Cortex of kidney (tissue), 1 donor: ENCODE data around the gene SLC38A4.

Experiments used
- DNase-seq: peaks from one replicate; lab custom pipeline; 2025; lab: John Stamatoyannopoulos, UW

Gene SLC38A4

DNA sequence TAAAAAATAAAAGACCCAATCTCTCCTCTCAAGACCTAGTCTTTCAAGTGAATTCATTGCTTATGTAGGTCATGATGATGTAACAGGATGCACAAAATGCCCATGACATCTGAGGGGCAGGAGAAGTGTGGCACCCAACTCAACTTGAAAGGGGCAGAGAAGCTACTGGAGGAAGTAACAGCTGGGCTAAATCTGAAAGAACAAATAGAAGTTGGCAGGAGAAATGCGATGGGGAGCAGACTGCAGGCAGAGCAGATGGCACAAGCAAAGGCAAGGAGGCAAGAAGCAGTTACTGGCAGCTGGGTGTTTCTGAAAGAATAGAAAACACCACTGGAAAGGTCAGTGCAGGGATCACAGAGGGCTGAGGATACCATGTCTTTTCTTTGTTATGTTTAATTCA is 14.6 kb downstream of the SLC38A4 start:
- no peak for DNase-seq

DNA sequence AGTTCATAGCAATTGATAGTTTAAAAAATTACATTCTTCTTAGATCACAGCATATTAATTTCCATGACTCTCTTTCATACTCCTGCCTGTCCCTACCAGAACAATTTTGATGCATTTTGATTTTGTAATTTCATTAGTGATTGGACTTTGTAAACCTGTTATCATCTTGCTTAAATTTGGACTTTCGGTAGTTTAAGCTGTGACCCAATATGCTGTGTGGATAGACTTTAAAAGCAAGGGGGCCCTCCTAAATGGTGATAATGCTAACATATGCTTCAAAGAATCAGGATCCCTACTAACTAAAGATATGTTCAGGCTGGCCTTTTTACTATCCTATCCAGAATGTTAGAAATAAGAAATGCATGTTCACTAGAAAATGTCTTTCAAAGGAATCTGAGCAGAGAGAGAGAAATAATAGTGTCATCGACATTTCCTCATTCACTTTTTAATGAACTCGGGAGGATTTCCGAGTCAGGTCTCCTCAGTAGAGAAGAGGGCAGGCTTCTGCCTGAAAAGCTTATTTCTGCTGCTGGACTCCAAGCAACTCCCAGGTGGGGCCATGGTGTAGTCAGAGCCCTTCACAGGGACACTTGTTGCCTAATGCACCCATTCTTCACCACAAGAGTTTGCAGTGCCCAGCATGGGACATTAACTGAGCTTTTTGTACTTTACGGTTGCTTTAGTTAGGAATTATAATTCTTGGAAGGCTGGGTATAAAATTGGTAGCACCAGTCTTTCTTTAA is 16.7 kb downstream of the SLC38A4 start:
- DNase-seq, result no peak

DNA sequence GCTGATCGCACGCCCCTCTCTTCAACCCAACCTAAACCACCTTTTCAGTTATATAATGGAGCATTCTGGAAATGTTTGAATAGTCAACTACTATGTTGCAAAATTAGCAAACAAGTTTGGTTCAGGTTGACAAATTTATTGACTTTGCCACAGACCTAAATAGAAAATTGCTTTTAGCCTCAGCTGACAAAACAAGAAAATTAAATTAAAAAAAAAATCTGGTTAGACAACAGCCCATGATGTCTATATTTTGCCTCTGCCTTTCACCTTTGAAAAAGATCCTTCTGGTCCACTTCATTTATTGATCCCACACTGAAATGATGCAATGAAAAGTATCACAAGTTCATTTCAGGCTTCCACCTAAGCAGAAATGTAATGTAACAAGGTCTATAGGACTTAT is 17.5 kb downstream of the SLC38A4 start:
- no peak for DNase-seq

DNA sequence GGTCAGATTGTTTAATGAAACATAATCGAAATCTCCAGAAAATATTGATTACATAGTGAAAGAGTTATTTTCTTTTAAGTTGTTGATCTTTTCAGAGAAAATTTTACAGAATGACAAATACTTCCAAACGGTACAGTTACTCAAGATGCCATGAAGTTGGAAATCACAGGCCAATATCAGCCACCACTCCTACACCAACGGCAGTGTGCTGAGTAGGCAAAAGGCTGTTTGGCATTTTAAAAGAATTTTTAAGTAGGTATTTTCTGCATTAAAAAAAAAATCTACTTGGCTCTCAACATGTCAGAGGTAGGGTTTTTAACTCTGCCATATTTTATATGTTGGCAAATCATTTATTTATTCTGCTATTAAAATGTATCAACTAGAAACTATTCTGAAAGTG is 21.7 kb downstream of the SLC38A4 start:
- no peak for DNase-seq

DNA sequence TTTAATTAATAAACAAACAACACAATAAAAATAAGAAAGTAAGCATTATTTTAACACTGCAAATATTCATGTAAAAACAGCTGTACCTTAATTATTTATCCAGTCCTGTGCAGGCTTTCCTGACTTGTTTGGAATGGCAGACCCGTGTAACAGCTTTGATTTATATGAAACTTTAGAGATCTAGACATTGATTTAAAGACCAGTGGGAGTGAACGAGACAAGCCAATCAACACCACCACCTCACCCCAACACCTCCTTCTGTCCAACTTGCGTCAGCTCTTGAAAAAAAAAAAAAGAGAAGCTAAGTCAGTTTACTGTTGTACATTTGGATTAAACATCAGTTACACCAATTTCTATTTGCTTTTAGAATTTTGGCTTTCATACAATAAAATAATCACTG is 22.3 kb downstream of the SLC38A4 start:
- DNase-seq, result no peak

DNA sequence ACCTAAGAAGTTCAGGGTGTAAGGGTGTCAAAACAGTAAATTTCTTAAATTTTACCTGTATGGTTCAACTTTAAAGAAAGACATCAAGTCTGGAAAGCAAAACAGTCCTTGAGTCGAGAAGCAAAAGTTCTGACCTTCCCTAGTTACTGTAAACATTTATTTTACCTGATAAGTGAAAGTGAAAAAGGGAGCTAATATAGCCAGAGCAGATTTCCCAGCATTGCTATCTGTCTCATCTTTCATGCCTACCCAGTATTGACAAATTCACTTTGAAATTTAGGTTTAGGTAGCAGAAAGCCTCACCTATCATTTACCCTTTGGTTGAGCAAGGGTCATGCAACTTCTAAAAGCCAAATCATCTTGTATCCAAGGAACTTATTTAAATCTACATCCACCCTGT is 24.5 kb downstream of the SLC38A4 start:
- DNase-seq, result no peak

DNA sequence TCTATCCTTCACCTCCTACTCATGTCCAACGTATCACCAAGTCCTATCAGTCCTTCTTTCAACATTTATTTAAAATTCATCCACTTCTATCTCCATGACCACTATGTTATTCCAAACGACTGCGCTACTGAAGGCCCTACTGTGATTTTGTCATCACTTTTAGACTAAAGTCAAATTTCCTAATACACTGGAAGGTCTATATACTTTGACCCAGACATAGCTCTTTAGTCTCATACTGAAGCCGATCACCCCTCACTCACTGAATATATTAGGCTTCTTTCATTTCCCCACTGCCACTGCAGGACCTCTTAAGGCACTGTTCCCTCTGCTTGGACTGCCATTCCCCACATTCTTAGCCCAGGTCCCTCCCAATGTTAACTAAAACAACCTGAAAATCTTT is 25.6 kb downstream of the SLC38A4 start:
- DNase-seq, result no peak

DNA sequence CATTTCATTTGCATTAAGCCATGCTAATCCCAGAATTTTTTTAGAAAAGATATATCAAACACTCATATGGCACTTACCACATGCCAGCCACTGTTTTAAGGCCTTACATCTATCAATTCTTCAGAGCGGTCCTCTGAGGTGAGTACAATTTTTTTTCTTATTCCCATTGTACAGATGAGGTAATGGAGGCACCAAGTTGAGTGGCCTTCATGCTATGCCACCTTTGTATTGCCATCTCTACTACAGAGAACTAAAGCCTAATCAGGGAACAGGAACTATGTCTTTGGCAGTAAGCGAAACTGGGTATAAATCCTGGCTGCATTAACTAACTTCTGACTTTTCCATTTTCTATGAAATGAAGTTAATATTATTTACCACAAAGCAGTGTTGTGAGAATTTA is 27.1 kb downstream of the SLC38A4 start:
- DNase-seq, result no peak

DNA sequence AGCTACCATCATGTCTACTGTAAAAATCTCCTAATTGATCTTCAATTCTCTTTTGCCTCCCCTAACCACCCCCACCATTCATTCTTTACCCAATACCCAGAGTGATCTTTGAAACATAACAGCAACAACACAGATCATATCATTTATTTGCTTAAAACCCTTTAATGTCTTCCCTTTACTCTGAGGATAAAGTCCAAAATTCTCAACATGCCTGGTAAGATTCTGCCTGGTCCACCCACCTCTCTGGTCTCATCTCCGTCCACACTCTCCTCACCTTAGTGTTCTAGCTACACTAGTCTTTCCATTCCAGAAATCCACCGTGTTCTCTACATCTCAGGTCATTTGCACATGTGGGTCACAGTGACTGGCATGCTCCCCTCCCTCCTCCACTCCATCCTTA is 27.7 kb downstream of the SLC38A4 start:
- DNase-seq, result no peak

DNA sequence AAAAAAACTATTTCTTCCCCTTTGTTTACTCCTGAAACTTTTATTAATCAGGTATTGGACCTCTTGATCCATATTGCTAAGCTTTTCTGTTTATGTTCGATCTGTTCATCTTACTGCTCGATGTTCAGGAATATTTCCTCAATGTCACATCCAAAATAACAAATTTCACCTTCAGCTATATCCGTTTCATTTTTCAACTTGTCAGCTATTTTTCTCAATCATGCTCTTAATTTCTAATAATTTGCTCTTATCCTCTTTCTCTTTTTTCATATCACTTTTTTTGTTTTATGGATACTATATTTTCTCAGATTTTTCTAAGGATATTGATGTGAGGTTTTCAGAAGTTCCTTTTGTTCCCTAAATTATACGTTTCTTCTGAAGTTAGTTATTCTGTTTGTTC is 29.8 kb downstream of the SLC38A4 start:
- no peak for DNase-seq

DNA sequence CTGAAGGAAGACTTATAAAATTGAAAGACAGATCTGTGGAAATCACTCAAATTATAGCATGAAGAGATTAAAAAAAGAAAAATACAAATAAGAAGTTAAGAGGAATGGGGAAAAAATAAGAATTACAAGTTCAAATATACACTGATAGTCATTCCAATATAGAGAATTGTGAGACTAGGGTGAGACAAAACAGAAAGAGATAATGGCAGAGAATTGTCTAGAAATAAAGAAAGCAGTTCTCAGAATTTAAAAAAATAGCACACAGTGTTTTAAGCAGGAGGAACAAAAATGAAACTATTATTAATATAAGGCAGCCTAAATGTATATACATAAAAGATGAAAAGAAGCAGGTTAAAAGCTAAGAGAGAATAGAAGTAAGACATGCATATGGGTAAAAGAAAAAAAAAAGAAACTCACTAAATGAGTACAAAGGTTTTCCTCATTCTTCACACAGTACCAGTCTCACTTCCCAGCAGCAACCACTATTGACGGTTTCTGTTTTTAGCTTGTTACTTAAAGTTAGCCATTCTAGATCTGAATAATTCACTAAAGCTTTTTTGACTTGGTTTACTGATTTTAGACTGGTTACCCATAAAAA is 31.1 kb downstream of the SLC38A4 start:
- no peak for DNase-seq

DNA sequence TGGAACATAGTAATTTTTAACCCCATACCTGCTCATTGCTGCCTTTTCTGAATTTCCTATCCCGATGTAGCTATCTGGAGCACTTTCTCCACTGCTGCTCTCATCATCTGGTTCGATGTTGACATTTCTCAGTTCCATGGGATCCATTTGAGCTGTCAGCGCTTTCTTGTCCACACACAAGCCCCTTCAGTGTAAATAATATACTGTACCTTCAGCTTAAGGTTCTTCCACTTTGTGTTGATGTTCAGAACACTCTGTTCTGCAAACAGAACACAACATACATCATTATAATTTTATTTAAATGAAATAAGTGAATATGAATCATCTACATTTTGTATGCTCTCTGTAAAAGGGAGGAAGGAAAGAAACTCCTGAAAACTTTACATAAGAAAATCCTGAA is 32.9 kb downstream of the SLC38A4 start:
- DNase-seq, result no peak

DNA sequence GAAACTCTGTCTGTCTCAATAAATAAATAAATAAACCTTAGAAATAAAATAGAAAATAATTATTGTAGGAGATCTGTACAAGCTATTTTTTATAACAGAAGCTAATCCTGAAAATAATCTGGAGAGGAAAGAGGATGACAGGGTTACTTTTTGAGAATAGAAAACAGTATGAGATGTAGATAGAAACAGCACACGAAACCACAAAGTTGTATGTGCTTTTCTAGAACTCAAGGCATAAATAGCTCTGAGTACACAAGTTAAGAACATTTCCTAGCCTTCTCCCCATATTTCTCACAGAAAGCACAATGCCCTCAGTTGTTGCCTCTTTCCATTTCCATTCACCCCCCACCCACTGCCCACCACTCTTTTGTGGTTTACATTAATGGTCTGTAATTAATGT is 35.7 kb downstream of the SLC38A4 start:
- no peak for DNase-seq

DNA sequence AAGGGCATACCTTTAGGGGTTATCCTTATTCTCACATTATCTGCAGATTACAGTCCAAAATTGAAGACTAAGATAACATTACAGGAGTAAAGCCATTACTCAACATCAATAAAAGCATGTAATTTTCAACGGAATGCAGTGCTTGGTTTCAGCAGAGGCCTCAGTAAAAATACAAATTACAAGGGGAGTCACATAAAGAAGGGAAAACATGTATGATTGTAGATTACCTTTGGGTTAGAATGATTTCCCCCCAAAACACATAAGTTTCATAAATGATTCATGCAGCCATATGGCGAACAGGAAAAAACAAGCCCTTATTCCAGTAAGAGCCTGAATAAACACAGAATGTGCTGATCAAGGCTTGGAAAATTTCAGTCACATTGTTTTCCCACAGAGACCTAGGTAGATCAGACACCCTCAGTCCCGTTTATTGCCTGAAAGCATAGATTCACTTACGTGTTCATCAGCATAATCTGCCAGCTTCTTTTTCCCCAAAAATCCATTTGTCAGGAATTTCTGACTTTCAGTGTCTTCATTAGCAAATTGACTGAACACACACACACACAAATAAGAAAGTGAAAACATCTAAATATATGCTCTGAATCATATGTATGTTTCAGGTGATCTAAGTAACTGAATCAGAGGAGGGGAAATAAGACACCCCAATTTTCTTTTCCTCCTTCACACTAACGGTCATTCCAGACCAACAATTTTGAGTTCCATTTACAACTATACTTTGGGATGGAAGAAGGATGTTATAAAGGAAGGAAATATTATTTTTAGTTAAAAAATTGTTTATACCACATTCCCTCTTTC is 37.5 kb downstream of the SLC38A4 start:
- no peak for DNase-seq

DNA sequence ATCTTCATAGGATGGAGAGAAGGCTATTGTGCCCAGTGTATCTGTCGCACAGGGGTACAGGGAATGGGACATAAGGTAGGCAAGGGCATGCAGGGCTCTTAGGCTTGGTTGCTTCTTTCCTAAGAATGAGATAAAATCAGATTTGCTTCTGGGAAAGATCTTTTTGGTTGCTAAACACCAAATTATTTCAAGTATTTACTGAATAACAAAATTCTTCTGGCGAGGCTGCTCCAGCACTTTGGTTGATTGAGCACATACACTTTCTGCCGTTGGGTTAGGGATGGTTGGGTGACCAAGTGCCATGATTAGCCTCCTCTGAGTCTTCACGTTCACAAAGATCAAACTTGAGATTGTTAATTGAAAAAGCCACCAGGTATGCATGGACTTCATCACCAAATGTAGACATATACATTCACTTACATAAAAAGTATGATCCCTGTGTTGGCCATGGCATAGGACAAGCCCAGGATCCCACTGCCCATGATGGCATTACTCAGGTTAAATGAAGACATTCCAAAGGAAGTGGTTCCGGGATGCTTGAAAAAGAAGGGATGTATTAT is 38.2 kb downstream of the SLC38A4 start:
- DNase-seq, result no peak

DNA sequence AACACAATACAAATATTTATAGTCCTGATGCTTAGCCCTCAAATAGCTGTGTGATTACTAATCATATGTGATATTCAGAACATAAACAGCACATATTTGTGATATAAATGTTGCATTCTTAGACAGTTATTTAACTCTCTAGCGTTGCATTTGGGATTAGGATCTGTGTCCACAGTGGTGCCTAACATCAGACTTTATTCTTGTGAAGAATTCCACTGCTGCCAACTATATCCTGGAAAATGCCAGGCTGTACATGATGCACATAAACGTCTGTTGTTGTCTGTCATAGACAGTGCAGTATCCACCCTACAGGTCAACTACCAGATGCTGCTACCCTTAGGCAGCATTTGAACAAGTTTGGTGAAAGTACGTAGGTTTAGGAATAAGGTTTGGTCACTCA is 39.0 kb downstream of the SLC38A4 start:
- no peak for DNase-seq

DNA sequence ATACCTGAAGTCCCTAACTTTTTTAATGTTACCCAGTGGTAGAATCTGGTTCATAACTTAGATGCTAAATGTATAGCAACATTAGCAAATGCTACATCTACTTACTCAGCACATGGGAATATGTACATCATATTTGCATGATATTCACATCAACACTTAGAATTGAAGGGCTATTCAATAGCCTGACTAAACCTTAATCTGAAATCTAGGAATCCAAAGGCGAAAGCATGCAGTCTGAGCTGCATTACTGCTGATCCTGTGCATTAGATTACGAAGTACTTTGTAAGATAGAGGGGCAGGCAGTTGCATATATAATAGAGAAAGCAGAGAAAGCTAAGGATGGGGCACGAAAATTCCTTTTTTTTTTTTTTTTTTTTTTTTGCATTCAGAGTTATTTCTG is 40.4 kb downstream of the SLC38A4 start:
- DNase-seq, result no peak

DNA sequence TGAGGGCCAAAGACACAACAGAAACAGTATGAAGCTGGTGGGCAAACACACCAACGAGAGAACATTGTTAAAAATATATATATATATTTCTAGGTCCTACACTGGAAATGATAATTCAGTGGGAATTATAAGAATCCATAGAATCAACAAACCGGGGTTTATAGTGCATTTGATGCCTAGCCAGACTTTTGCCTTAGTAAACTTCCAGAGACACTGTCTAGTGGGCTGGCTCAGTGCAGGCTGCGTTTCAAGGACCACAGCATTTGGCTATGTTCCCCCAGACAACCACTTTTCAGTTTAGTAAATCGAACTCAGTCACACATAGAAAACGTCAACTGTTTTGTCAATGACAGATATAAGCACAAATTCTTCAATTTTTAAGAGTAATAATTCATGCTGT is 41.9 kb downstream of the SLC38A4 start:
- no peak for DNase-seq

DNA sequence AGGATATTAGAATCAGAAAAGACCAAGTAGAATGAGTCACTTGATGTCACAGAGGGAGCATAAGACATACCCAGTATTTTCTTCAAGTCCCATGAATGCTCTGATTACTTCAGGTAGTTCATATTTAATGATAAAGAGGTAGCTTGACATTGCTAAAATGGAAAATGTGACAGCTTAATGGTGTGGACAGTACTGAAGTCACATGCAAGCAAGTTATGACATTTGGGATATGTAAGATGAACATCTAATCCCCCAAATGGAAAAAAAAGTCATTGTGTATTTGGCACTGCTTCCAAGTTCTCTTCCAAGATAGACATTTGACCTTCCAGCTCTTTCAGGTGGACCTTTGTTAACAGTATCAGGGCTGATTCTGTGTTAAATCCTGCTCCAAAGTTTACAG is 45.9 kb downstream of the SLC38A4 start:
- DNase-seq, result no peak

DNA sequence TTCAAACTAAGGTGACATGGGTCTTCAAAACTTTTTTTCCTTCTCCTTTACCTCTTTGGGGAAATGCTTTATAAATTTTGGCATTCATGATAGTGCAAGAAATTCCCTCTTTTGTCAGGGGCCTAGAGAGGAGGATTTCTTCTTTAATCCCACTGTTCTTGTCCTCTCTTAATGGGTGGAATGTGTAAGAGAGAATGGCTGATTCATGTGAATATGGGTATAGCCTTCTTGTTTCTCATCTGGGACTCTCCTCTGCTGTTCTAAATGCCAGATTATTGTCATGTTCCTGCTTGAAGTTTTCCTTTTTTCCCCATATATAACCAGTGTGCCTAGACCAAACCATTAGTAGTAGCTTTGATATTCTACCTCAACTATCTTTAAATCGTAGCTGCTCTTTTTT is 46.7 kb downstream of the SLC38A4 start:
- no peak for DNase-seq

DNA sequence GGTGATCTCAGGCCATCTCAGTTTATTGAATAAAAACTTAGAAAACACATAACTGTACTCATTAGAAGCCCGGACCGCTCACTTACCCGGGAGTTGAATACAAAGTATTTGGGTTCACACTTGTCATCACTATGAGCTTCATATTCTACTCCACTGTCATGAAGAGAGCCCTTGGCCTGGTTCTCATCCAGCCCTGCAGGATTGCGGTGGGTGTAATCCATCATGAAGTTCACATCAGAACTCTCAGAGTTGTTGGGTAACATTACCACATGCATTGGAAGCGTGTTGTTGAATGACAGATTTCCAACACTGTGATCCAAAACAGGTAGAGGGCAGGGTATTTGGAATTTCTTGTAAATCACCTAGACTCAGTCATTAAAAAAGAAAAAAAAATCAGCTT is 47.4 kb downstream of the SLC38A4 start:
- DNase-seq, result no peak

DNA sequence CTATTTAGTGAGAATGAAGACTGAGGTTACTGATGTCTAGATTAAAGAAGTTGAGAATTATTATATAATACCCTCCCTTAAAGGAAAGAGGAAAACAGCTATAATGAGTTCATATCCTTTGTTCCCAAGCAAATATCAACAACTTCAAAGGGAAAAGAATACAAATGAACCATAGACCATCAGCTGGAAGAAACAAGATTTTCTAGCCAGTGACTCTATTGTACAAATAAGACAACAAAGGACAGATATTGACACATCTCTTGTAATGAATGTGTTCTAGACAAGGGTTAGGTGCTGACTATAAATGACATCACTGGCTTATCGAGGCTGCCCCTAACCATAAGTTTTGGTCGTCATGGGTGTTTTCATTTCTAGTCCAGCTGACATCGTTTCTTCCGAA is 48.2 kb downstream of the SLC38A4 start:
- DNase-seq, result no peak

DNA sequence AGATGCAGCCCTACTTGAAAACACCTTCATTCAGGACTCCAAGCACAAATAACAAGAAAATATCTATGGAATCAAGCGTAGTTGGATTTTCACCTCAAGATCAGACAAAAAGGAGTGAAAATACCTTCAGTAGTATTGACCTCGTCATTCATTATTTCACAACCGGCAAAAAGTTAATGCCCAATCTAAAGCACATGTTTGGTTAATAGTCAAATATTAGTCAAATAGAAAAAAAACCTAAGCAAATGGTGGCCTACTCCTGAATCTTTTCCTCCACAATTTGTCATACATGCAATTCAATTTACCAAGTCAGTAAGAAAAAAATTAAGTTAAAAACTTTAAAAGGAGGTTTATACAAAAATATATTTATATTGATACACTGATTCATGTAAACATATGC is 50.0 kb downstream of the SLC38A4 start:
- no peak for DNase-seq
